HepG2 (cell line): ENCODE measurements around the gene CCL19. TPM values are rescaled to one million over a fixed set of nuclear protein-coding genes. Genes with fewer than 3 reads are reported as not detected.

Experiments used
- CBFB ChIP-seq: sonication (generic); formaldehyde crosslinking; IDR thresholded peaks from 2 replicates; pipeline ENCODE4 v1.4.0; 2020; ENCODE audit warnings: missing genetic modification reagents
- DNMT1 ChIP-seq: sonication (generic); formaldehyde crosslinking; IDR thresholded peaks from 2 replicates; pipeline ENCODE4 v1.5.1; 2020; ENCODE audit warnings: mild to moderate bottlenecking, missing genetic modification reagents
- EEA1 ChIP-seq: sonication (generic); formaldehyde crosslinking; IDR thresholded peaks from 2 replicates; pipeline ENCODE4 v1.5.1; 2020; ENCODE audit warnings: mild to moderate bottlenecking, missing genetic modification reagents, borderline replicate concordance
- FLYWCH1 ChIP-seq: sonication (generic); formaldehyde crosslinking; IDR thresholded peaks from 2 replicates; pipeline ENCODE4 v1.8.1; 2023; ENCODE audit warnings: mild to moderate bottlenecking, missing genetic modification reagents
- FOXK2 ChIP-seq: fragments of 450-650 bp; IDR thresholded peaks from 2 replicates; pipeline ENCODE4 v1.6.1; 2016
- HNF4A ChIP-seq: sonication (generic); formaldehyde crosslinking; IDR thresholded peaks from 2 replicates; pipeline ENCODE4 v1.4.0; 2020; ENCODE audit warnings: missing genetic modification reagents
- KMT2B ChIP-seq: IDR thresholded peaks from 2 replicates; pipeline ENCODE4 v1.6.1; 2016; ENCODE audit warnings: missing genetic modification reagents, missing compliant biosample characterization
- MATR3 ChIP-seq: sonication (generic); formaldehyde crosslinking; IDR thresholded peaks from 2 replicates; pipeline ENCODE4 v1.4.0; 2020; ENCODE audit warnings: missing genetic modification reagents
- MBNL3 ChIP-seq: fragments of 250-450 bp; sonication (Bioruptor Pico); conservative IDR thresholded peaks from 2 replicates; pipeline ENCODE4 v1.8.0; 2022; ENCODE audit warnings: mild to moderate bottlenecking, inconsistent platforms
- MLX ChIP-seq: IDR thresholded peaks from 2 replicates; pipeline ENCODE4 v1.6.1; 2016
- NFRKB ChIP-seq: fragments of 450-650 bp; IDR thresholded peaks from 2 replicates; pipeline ENCODE4 v1.6.1; 2017
- RNF2 ChIP-seq: fragments of 450-650 bp; conservative IDR thresholded peaks from 2 replicates; pipeline ENCODE4 v1.6.1; 2016; ENCODE audit warnings: low read depth
- SP5 ChIP-seq: IDR thresholded peaks from 2 replicates; pipeline ENCODE4 v1.6.1; 2016; ENCODE audit warnings: low read depth, borderline replicate concordance
- TEAD2 ChIP-seq: sonication (generic); formaldehyde crosslinking; IDR thresholded peaks from 2 replicates; pipeline ENCODE4 v1.9.0; 2021; ENCODE audit warnings: missing genetic modification reagents
- TFDP2 ChIP-seq: sonication (generic); formaldehyde crosslinking; IDR thresholded peaks from 2 replicates; pipeline ENCODE4 v1.4.0; 2020; ENCODE audit warnings: missing genetic modification reagents
- TOE1 ChIP-seq: sonication (generic); formaldehyde crosslinking; IDR thresholded peaks from 2 replicates; pipeline ENCODE4 v1.4.0; 2020; ENCODE audit warnings: mild to moderate bottlenecking, missing genetic modification reagents
- ZBTB1 ChIP-seq: sonication (generic); formaldehyde crosslinking; IDR thresholded peaks from 2 replicates; pipeline ENCODE4 v1.4.0; 2020; ENCODE audit warnings: missing genetic modification reagents, borderline replicate concordance
- ZBTB38 ChIP-seq: sonication (generic); formaldehyde crosslinking; IDR thresholded peaks from 2 replicates; pipeline ENCODE4 v1.5.1; 2020; ENCODE audit warnings: mild to moderate bottlenecking, missing genetic modification reagents
- ZFP90 ChIP-seq: sonication (generic); formaldehyde crosslinking; IDR thresholded peaks from 2 replicates; pipeline ENCODE4 v1.8.0; 2022; ENCODE audit warnings: missing genetic modification reagents, mild to moderate bottlenecking, inconsistent platforms, borderline replicate concordance
- ZNF234 ChIP-seq: sonication (generic); formaldehyde crosslinking; conservative IDR thresholded peaks from 2 replicates; pipeline ENCODE4 v1.5.1; 2020; ENCODE audit warnings: mild to moderate bottlenecking, missing genetic modification reagents
- ZNF367 ChIP-seq: sonication (generic); formaldehyde crosslinking; IDR thresholded peaks from 2 replicates; pipeline ENCODE4 v1.4.0; 2020; ENCODE audit warnings: missing genetic modification reagents, borderline replicate concordance
- ZNF44 ChIP-seq: sonication (generic); formaldehyde crosslinking; IDR thresholded peaks from 2 replicates; pipeline ENCODE4 v1.5.1; 2020; ENCODE audit warnings: mild to moderate bottlenecking, missing genetic modification reagents
- ZNF547 ChIP-seq: sonication (generic); formaldehyde crosslinking; IDR thresholded peaks from 2 replicates; pipeline ENCODE4 v1.5.1; 2020; ENCODE audit warnings: mild to moderate bottlenecking, missing genetic modification reagents
- ZNF576 ChIP-seq: sonication (generic); formaldehyde crosslinking; IDR thresholded peaks from 2 replicates; pipeline ENCODE4 v1.4.0; 2020; ENCODE audit warnings: mild to moderate bottlenecking, missing genetic modification reagents
- ZNF792 ChIP-seq: IDR thresholded peaks from 2 replicates; pipeline ENCODE4 v1.6.1; 2016
- ZSCAN25 ChIP-seq: sonication (generic); formaldehyde crosslinking; IDR thresholded peaks from 2 replicates; pipeline ENCODE4 v1.8.0; 2022; ENCODE audit warnings: mild to moderate bottlenecking, missing genetic modification reagents
- polyA plus RNA-seq, 8 experiments: library from polyadenylated mRNA; depleted of rRNA in 3 of 8; stranded (reverse) in 7 of 8; unstranded in 1 of 8; fragments of >200 nt; fragmentation: Illumina TruSeq in 4 of 8; extraction: Trizol in 4 of 8; gene quantifications; 2 replicates each; pipeline versions ENCODE4 v1.2.1 to v1.2.3, GENCODE V29; 2011 to 2016; ENCODE audit warnings: low read depth in 4 of 8, missing spikeins in 1 of 8, mixed read lengths in 1 of 8; ENCODE audit not compliant: insufficient read depth in 1 of 8
- total RNA-seq, 5 experiments: library from RNA; depleted of rRNA; stranded (reverse); fragments of >200 nt; fragmentation: Illumina TruSeq; extraction: Trizol; gene quantifications; 2 replicates each; pipeline ENCODE4 v1.2.3, GENCODE V29; 2016; ENCODE audit warnings: low read depth in 1 of 5
- TF ChIP-seq, protein P1 (sequence below): sonication (generic); formaldehyde crosslinking; IDR thresholded peaks from 2 replicates; pipeline ENCODE4 v1.8.0; 2022; ENCODE audit warnings: mild to moderate bottlenecking, missing genetic modification reagents, moderate library complexity
- TF ChIP-seq, protein P2 (sequence below): sonication (generic); formaldehyde crosslinking; IDR thresholded peaks from 2 replicates; pipeline ENCODE4 v1.9.0; 2021; ENCODE audit warnings: missing genetic modification reagents, mild to moderate bottlenecking, borderline replicate concordance

The CCL19 gene
- total and polyA plus RNA-seq, 2 of the 13 experiments (the other 11 are each of a cell fraction or from before 2014, with no cell fraction given), result not detected

DNA sequence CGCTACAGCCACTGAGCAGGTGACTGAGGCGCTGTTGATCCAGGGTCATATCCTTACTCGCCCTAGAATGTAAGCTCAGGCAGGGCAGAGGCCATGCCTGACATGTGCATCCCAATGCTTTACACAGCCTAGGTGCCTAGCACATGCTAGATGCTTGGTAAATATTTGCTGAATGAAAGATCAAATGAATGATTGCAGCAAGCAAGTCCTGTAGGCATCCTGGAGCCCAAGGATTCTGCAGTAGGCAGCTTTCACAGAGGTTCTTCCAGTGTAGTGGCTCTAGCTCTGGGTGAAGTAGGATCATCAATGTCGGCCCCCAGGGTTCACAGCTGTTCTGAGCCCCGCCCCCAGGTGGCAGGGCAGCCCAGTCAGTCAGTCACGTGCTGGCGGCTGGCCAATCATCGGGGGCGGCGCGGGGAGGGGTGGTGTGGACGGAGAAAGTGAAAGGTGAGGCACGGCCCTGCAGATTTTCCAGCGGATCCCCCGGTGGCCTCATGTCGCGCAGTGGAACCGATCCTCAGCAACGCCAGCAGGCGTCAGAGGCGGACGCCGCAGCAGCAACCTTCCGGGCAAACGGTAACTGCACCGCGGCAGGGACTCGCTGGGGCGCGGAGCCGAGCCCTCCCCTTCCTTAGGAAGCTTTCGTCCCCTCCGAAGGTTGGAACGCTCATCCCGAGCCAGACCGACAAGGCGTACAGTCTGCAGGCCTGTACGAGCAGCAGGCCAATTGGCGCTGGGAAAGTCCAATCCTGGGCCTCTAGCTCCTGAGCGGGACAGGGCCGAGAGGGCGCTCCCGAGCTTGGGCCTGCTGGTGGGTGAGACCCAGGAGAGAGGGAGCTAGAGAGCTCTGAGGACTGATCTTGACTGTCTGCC lies 44.6 kb downstream of the CCL19 start, which contains the start of gene GALT (continued):
- TF ChIP-seq FLYWCH1 (CRISPR knock-in tag) (no peak), ZBTB38 (CRISPR knock-in tag) (no peak), HNF4A (CRISPR knock-in tag) (peak; percentile 61), SP5 (CRISPR knock-in tag) (peak; percentile 59; the same call in 1 of the 2 replicates), ZNF792 (peak; percentile 67), ZNF234 (CRISPR knock-in tag) (no peak), CBFB (no peak), ZNF44 (CRISPR knock-in tag) (no peak), ZNF367 (no peak), KMT2B (CRISPR knock-in tag) (peak; percentile 75), ZSCAN25 (CRISPR knock-in tag) (no peak; the same call in 1 of the 2 replicates), ZBTB1 (CRISPR knock-in tag) (no peak), TOE1 (0 out of 2 replicates have a peak, but pooled peaks have one; percentile 76), NFRKB (no peak), MATR3 (CRISPR knock-in tag) (no peak), TFDP2 (no peak), FOXK2 (peak; percentile 44; the same call in 1 of the 2 replicates), RNF2 (no peak), ZNF576 (CRISPR knock-in tag) (no peak), EEA1 (CRISPR knock-in tag) (no peak), MLX (CRISPR knock-in tag) (0 out of 2 replicates have a peak, but pooled peaks have one; percentile 66), ZFP90 (CRISPR knock-in tag) (peak; percentile 72; the same call in 1 of the 2 replicates), ZNF547 (peak; percentile 82), TEAD2 (CRISPR knock-in tag) (no peak), MBNL3 (CRISPR knock-in tag) (no peak), DNMT1 (CRISPR knock-in tag) (peak; percentile 26; the same call in 1 of the 2 replicates)
- TF ChIP-seq, protein P1, sequence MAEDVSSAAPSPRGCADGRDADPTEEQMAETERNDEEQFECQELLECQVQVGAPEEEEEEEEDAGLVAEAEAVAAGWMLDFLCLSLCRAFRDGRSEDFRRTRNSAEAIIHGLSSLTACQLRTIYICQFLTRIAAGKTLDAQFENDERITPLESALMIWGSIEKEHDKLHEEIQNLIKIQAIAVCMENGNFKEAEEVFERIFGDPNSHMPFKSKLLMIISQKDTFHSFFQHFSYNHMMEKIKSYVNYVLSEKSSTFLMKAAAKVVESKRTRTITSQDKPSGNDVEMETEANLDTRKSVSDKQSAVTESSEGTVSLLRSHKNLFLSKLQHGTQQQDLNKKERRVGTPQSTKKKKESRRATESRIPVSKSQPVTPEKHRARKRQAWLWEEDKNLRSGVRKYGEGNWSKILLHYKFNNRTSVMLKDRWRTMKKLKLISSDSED (CRISPR knock-in tag), result no peak
- TF ChIP-seq, protein P2, sequence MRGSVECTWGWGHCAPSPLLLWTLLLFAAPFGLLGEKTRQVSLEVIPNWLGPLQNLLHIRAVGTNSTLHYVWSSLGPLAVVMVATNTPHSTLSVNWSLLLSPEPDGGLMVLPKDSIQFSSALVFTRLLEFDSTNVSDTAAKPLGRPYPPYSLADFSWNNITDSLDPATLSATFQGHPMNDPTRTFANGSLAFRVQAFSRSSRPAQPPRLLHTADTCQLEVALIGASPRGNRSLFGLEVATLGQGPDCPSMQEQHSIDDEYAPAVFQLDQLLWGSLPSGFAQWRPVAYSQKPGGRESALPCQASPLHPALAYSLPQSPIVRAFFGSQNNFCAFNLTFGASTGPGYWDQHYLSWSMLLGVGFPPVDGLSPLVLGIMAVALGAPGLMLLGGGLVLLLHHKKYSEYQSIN (CRISPR knock-in tag), result no peak
